ENCODE results near the gene TUFT1. TPM values are rescaled to one million over a fixed set of nuclear protein-coding genes. Genes with fewer than 3 reads are reported as not detected.

TUFT1 gene
- total RNA-seq, 4 donors from 2014 or later = 83.4 to 121 (median 91.5) TPM

GRCh38 chr1:151502859-151503780 is 37.0 kb upstream of the TUFT1 start:
- WGBS = 81% methylated on average over 7 of the region's 7 CpGs
- no peaks in the 10 kb centered on the region for H3K27me3 ChIP-seq
- DNase-seq (ENCODE audit: low spot score in 2 of 2) = no peak
- no peaks in the 10 kb centered on the region for H3K4me1 ChIP-seq
- H3K4me3 ChIP-seq = no peak overlapping the region
- H3K9me3 ChIP-seq = no peaks in the 10 kb centered on the region
- no peaks in the 10 kb centered on the region for H3K36me3 ChIP-seq
- H3K27ac ChIP-seq = no peak overlapping the region
- TF ChIP-seq POLR2A (IDR thresholded peaks at IDR 0.05) = no peak
- no peak for TF ChIP-seq POLR2AphosphoS5 (IDR thresholded peaks at IDR 0.05)
- no peak for TF ChIP-seq EP300 (IDR thresholded peaks at IDR 0.05)
- TF ChIP-seq CTCF (IDR thresholded peaks at IDR 0.05) = no peak

GRCh38 chr1:151504252-151504651 is 35.9 kb upstream of the TUFT1 start:
- Histone ChIP-seq H3K9me3 (no peaks in the 10 kb centered on the region), H3K36me3 (no peaks in the 10 kb centered on the region), H3K4me1 (no peaks in the 10 kb centered on the region), H3K27ac (no peak overlapping the region), H3K27me3 (no peaks in the 10 kb centered on the region), H3K4me3 (no peak overlapping the region)
- DNase-seq (ENCODE audit: low spot score in 2 of 2) = no peak
- TF ChIP-seq POLR2A (IDR thresholded peaks at IDR 0.05) (no peak), EP300 (IDR thresholded peaks at IDR 0.05) (no peak), POLR2AphosphoS5 (IDR thresholded peaks at IDR 0.05) (no peak), CTCF (IDR thresholded peaks at IDR 0.05) (no peak)
- 49% methylated on average over 3 of the region's 3 CpGs for WGBS

- no peaks in the 10 kb centered on the region for H3K27me3 ChIP-seq
- WGBS = 87% methylated on average over 4 of the region's 4 CpGs
These were observed 35.4 kb upstream of the TUFT1 start for GRCh38 chr1:151504759-151505158.

GRCh38 chr1:151508833-151509232 is 31.3 kb upstream of the TUFT1 start:
- no peaks in the 10 kb centered on the region for H3K36me3 ChIP-seq
- H3K4me1 ChIP-seq = peaks cover 34% of the 10 kb centered on the region
- H3K4me3 ChIP-seq = no peak overlapping the region
- no peak for DNase-seq (ENCODE audit: low spot score in 2 of 2)
- H3K27me3 ChIP-seq = no peaks in the 10 kb centered on the region
- WGBS = 78% methylated on average over 6 of the region's 6 CpGs
- no peak overlapping the region for H3K27ac ChIP-seq
- TF ChIP-seq EP300 (IDR thresholded peaks at IDR 0.05) (no peak), POLR2AphosphoS5 (IDR thresholded peaks at IDR 0.05) (no peak), CTCF (IDR thresholded peaks at IDR 0.05) (no peak), POLR2A (IDR thresholded peaks at IDR 0.05) (no peak)
- H3K9me3 ChIP-seq = no peaks in the 10 kb centered on the region

More at GRCh38 chr1:151504759-151505158, 35.4 kb upstream of the TUFT1 start:
- no peak for TF ChIP-seq POLR2A (IDR thresholded peaks at IDR 0.05)
- no peak for TF ChIP-seq EP300 (IDR thresholded peaks at IDR 0.05)
- no peak for TF ChIP-seq POLR2AphosphoS5 (IDR thresholded peaks at IDR 0.05)
- no peak for TF ChIP-seq CTCF (IDR thresholded peaks at IDR 0.05)
- H3K9me3 ChIP-seq = no peaks in the 10 kb centered on the region
- no peak for DNase-seq (ENCODE audit: low spot score in 2 of 2)
- H3K4me1 ChIP-seq = no peaks in the 10 kb centered on the region
- H3K27ac ChIP-seq = no peak overlapping the region
- H3K4me3 ChIP-seq = no peak overlapping the region
- no peaks in the 10 kb centered on the region for H3K36me3 ChIP-seq

- 94% methylated on average over 15 of the region's 15 CpGs for WGBS
- H3K4me3 ChIP-seq = no peak overlapping the region
- H3K27me3 ChIP-seq = no peaks in the 10 kb centered on the region
- no peak overlapping the region for H3K27ac ChIP-seq
- no peaks in the 10 kb centered on the region for H3K36me3 ChIP-seq
- H3K9me3 ChIP-seq = no peaks in the 10 kb centered on the region
- DNase-seq (ENCODE audit: low spot score in 2 of 2) = no peak
- H3K4me1 ChIP-seq = peaks cover 39% of the 10 kb centered on the region
- no peak for TF ChIP-seq POLR2AphosphoS5 (IDR thresholded peaks at IDR 0.05)
- TF ChIP-seq POLR2A (IDR thresholded peaks at IDR 0.05) = no peak
- no peak for TF ChIP-seq EP300 (IDR thresholded peaks at IDR 0.05)
- no peak for TF ChIP-seq CTCF (IDR thresholded peaks at IDR 0.05)
These were observed 30.6 kb upstream of the TUFT1 start for GRCh38 chr1:151509350-151510019.
